Inflammatory macrophage (primary cell): Measurements from ENCODE around the gene AATK.
A peak's percentile ranks its signal among the peaks of the same experiment; 100 is the strongest.

Experiments
- DNase-seq, 2 donors: peaks; one replicate each; pipeline ENCODE4 v3.0.0-alpha.2; 2020 to 2022

Gene AATK

DNA sequence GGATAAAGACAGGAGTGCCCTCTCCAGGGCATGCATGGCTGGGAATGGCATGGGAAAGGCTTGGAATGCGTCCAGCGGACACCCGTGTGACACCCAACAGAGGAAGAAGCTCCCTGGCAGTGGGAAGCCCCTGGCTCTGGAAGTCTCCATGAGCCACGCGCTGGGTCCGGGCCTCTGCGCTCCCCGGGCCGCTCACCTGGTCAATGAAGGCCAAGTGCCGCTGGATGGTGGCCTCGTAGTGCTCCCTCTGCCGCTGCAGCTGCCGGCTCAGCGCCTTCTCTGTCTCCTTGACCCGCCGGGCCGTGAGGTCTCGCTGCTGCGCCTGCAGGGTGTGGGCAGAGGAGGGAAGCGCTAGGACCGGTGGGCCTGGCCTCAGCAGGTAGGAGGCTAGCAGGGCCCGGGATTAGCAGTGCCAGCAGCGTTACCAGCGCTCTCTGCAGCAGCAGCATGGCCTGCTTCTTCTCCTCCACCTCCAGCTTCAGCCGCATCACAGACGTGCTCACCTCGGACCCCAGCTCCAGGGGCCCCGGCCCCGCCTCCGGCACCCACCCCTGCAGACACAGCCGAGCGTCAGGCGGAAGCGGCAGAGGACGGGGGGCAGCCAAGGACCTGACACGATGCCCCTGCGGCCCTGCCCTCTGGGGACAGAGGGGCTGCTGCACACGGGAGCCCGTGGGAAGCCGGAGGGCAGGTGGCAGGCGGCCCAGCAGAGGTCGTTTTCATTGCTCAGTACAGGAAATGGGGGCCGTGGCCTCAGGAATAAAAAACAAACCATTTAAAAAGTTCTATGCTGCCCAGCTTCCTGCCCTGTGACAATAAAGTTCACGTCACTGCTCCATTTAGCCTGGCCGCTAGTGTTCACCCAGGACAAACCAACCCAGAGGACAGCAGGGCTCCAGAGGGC is 30.7 kb upstream of the AATK start:
- no peak for DNase-seq

DNA sequence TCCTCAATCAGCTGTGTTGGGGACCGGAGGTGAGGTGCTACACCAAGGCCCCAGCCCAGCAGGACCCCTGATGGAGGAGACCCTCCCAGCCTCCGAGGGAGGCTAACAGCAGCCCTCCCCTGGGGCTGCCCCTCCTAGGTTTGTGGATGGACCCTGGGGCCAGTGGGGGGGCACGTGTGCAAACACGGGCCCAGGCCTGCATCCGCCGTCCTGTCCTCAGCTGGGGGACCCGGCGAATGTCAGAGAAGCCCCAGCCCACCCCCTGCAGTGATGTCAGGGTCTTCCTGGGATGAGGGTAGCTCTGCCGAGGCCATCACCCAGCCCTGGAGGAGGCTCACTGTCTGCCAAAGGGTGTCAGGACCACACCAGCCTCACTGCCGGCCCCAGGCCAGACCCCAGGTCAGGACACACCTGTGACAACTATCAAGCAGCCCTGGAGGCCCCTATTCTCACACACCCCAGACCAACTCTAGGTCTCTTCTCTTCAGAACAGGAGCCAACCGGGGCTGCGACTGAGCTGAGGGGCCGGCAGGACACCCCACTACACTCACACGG is 30.0 kb upstream of the AATK start:
- DNase-seq, result no peak

DNA sequence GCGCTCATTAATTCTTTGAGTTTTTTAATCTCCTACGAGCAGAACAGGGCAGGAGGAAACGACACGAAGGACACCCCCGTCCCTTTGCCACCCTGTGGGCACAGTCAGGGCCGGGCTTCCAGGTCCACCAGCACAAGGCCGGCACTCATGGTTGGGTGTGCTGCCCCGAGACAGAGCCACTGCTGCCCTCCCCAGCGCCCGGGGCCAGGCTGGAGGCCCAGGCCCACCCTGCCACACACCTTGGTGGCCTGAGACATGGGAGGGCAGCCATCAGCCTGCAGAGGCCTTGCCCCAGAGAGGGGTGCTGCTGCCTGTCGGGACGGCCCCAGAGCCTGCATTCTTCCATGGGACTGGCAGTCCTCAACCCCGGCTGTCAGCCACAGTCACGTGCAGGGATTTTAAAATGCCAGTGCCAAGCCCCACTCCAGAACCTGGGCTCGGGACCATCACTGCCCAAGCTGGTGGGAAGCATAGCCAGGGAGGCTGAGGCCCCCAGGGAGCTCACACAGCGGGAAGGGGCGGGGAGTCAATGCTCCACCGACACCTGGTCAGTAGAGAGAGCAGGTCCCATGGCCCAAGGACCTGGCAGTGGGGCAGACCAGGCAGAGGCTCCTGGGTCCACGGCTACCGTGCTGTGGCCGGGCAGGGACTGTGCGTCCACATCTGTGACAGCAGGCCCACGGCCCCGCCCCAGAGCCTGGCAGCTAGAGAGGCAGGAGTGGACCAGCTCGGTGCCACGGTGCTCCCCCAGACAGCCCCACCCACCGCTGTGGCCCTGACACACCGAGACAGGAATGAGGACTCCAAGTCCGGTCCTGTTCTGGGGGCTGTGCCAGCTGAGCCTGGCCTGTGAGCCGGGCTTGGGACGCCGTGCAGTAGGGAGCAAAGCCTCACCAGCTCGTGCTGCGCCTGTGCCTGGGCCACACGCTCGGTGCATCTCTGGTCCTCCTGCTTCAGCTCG is 29.2 kb upstream of the AATK start:
- DNase-seq, result no peak

DNA sequence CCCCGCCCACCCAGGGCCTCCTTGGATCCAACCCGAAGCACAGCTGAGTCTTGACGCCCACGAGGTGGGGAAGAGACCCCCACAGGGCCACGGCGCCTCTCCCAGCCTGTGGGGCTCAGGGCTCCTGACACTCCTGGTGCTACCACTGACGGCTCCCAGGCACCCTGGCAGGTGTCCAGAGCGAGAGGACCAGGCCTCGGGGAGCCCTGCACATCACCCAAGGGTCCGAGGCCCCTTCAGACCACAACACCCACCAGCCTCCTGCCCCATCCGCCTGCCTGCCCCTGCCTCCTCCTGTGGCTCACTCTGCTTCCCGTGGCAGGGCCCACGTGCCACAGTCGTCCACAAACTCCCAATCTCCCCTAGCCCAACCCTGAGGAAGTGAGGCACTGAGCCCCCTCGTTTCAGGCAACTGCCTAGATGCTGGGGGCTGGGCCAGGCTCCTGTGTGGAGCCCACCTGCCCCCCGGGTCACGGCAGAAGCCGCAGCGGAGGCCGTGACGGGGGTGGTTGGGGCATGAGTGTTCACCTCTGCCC is 28.3 kb upstream of the AATK start:
- DNase-seq, result no peak

DNA sequence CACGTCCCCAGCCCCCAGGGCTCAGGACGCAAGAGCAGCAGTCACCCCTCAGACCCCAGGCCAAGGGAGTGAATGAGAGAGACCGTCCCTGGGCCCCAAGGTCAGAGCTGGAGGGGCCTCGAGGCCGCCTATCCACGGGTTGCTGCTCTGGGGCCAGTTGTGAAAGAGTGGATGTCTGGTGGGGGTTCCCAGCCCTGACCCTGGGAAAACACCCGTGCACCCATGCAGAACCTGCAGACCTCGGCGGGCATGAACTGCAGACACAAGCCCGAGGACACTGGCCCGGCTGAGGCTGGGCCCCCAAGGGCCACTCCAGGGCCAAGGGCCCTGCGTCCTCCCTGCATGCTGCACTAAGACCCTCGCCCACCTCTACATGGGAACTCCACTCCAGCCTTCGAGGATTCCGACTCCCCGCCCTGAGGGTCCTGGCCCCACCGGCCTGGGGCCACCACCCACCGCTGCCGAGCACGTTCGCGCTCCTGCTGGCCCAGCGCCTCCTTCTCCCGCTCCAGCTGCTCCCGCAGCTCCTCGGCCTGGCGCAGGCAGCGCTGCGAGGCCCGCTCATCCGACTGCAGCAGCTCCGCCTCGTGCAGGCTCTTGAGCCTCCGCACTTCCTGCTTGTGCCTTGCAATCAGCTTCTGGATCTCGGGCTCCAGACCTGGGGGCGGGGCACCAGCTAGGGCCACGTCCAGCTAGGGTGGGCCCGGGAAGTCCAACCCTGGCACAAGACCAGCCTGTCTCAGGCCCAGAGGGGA is 27.6 kb upstream of the AATK start:
- no peak for DNase-seq

DNA sequence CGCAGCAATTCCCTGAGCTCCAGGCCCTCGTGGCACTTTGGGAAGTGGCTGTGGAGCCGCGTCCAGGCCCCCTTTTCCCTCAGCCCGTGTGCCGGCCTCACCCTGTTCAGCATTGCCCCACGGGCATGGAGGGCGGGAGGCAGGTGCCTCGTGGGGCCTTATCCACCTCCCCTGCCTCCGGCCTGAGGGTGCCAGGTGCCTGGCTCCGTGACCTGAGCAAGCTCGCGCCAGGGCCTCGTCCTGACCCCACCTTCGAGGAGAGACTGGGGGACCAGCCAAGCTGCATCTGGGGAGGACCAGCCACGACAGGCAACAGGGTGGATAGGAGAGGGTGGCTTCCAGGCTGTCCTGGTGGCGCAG is 27.0 kb upstream of the AATK start:
- no peak for DNase-seq

DNA sequence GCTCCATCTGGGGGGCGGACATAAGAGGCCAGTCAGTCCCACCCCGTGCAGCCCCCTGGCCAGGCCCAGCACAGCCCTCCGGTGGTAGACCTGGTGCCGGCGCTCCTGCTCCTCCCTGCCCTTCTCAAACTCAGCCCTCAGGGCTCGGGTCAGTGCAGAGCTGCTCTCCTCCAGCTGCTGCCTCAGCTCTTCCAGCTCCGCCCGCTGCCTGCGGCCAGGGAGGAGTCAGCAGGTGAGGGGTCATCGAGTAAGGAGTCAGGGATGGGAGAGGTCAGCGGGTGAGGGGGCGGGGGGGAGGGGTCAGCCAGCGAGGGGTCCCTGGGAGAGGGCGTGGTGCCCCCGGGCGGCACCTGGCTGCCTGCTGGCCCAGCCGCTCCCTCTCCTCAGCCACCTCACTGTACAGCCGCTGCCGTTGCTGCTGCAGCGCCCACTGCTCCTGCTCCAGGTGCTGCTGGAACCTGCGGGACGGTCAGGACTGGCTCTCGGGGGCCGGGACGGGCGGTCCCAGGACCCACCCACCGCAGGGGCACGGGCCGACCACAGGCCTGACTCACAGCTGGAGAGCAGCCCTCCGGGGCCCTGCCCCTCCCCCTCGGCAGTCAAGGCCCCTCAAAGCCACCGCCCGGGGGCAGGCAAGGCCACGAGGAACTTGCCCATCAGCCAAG is 26.5 kb upstream of the AATK start:
- DNase-seq, result no peak

DNA sequence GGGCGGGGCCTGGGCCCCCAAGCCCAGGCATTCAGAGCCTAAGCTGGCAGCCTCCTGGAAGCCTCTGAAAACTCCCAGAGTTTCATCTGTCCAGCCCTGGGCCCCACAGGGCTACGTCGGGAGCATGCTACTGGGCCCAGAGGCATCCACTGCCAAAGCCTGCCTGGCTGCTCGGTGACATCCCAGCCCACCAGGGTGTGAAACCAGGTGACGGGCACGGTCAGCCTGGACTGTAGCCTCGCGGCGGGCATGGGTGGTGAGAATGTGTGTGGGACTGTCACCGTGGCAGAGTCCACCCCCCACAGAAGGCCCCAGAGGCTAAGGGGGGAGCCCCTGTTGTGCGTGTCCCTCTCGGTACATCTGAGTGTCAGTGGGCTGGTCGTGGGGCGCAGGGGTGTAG is 25.6 kb upstream of the AATK start:
- no peak for DNase-seq

DNA sequence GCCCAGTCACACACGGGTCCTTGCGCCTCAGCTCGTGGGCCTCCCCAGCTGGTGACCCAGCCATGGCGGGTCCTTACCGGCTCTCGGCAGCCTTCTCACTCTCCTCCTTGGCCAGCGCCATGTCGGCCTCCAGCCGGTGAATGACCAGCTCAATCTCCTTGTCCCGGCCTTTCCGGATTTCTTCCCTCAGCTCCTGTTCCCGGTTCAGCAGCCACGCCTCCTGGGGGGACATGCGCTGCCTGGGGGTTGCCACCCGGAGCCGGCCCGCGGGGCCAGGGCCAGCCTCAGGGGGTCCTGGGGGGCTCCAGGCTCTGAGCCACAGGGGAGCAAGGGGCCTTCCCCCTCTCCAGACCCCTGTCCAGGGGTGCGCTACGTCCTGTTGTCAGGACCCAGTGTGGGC is 25.1 kb upstream of the AATK start:
- no peak for DNase-seq

DNA sequence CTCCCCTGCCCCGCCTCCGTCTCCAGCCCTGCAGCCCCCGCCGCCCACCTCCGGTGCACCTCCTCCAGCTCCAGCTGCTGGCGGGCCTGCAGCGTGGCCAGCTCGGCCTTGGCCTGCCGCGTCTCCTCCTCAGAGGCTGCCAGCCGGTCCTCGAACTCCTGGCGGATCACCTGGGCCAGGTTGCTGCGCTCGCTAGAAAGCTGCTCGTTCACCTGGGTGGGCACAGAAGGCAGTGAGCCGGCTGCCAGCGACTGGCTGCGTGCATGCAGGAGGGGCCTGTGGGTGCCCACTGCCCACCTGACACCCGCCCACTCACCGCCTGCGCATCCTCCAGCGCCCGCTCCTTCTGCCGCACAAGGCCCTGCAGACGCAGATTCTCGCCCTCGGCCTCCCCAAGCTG is 24.6 kb upstream of the AATK start:
- DNase-seq, result no peak

DNA sequence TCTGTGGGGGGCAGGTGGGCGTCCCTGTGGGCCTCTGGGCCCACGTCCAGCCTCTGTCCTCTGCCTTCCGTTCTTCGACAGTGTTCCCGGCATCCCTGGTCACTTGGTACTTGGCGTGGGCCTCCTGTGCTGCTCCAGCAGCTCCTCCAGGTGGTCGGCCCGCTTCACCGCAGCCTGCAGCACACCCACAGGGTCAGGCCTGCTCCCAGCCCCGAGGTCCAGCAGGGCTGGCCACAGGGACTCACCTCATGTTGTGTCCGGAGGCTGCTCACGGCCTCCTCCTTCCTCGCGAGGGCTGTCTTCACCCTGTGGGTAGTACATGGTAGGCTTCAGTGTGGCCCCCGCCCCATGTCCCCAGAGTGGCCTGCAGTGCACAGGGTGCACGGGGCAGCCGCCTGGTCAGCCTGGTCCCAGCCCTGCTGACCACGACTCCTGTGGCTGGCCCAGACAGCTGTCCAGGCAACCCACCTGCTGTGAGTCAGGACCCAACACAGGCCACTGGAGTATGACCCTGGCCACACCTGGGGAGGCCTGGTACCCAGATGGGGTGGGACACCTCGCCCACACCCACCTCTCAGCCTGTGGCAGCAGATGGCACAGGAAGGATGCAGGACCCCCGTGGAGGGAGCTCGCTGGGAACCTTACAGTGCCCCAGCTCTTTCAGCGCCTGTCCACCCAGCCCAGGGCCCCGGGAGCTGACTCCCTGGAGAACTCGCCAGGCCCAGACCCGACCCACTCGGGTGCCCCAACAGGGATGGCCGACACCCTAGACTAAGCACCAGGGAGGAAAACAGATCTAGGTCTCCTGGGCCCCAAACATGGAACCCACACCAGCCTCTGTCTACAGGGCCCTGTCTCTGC is 23.9 kb upstream of the AATK start:
- peak in 1 of 2 donors; percentile 12 for DNase-seq

DNA sequence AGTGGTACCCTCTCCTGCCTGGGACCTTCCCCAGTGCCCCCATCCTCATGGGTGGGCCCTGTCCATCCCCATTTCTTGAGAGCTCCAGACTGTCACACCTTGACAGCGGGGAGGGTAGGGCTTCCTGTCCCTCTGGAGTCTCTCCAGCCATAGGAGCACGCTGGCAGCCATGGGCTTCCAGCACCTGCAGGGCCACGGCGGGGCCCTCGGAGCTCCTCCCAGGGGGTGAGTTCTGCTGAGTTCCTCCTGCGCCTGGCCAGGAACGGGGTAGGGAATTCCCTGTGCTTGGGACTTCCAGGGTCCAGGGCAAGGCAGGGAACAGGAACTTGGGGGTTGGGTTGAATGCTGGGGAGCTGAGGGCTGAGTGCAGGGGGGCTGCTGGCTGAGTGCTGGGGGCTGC is 23.0 kb upstream of the AATK start:
- DNase-seq, result no peak

DNA sequence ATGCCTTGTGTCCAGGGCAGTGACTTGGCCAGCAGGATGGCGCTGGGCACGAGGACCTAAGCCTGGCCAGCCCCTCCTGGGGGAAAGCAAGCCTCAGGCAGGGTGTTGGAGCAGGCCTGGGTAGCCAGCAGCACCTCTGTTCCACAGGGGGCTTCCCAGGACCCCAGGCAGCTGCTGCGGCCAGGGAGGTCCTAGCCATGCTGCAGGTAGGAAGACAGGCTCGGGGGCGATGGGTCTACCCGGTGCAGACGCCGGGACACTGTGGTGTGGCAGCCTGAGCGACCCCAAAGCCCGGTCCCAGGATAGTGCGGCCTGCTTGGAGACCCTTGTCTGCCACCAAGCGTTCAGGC is 22.4 kb upstream of the AATK start:
- no peak for DNase-seq

DNA sequence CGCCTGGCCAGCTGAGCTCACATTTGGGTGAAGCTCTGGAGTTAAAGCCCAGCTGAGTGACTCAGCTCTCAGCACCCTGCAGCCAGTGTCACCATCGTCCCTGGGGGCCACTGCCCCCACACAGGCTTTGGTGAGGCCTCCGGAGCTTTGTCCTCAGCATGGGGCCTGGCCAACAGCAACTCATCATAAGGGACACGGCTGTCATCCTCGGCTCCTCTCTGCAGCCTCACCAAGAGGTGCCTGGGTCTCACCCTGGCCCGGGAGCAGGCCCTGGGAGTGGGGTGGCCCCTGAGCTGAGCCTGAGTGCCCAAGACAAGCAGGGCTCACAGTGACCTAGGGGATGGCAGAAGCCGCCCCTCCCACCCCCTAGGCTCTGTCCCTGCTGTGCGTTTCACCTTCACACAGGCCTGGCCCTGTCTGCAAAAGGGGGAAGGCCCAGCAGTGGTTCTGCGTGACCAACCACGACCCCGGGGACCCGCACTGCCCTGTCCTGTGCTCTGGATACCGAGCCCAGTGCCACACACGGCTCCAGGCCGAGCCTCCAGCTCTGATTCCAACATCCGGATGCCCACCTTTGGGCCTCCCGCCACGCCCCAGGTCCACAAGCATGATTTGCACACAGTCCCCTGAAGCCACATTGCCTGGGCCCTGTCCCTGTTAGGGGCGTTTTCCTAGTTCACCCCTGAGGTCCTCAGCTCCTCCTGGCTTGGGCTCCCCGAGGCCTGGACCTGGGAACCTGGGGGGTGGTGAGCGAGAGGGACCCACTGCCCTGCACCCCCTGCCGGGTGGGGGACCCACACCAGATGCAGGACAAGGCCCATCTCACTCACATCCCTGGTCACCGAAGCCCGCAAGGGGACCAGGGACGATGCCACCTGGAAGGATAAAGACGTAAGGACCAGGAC is 21.8 kb upstream of the AATK start:
- DNase-seq, result no peak

DNA sequence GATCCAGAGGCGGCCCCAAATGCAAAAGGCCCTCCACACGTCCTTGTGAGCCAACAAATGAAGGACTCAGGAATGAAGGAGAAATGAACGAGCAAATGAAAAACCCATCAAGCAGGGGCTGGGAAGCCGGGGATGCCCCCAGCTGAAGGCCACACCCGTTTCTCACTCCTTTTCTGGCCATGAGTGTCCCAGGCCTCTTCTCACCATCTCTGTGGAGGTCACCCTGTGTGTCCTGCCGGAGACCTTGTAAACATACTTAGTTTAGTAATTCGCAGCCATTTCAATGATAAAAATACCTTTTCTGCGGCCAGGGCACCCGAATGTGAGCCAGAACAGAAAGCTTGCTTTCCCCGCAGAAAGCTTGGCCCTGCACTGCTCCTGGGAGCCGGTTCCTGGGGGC is 21.1 kb upstream of the AATK start:
- DNase-seq, result no peak

DNA sequence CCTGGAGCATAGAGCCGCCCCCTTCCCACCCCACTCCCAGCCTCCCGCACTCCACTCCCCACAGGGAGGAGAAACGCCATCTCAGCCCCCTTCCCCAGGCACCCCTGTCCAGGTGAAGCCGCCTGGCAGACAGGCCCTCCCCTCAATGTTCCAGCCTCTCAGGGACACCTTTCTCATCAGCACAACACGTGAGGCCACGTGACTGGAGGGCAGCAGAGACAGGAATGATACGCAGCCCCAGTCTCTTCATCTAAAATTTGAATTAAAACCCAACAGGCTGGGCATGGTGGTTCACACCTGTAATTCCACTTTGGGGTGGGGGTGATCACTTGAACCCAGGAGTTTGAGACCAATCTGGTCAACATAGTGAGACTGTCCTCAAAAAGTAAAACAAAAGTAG is 20.2 kb upstream of the AATK start:
- no peak for DNase-seq

DNA sequence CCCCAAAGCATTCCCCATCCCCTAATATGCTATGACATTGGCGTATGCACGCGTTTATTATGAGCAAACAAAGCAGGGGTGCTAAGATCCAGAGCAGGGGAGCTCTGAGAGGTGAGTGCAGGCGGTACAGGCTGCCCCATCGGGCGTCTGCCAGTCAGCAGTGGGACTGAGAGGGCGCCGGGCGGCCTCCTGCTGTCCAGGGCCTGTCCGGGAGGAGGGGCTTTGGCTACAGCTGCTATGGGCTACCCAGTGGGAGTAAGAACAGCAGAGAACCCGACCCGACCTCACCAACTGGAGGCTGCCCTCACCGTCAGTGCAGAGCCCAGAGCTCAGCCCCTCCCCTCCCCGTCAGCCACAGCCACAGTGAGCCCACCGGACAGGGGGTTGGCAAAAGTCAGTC is 18.5 kb upstream of the AATK start:
- no peak for DNase-seq

DNA sequence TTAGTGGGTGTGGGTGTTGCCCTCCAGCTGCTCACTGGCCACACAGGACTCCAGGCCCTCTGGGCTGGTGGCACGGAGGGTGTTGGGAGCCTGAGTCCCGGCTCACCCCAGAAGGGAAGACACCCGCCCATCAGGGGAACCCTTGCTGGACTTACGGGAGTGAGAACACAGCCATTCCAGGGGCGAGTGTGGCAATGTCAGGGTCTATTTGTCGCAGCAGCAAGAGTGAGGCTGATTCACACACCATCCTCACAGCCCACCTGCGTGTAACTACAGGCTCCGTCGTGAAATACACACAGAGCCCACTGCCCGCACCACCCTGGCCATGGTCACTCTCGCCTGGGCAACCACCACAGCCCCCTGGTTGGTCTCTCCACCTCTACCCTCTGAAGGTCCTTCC is 17.8 kb upstream of the AATK start:
- no peak for DNase-seq

DNA sequence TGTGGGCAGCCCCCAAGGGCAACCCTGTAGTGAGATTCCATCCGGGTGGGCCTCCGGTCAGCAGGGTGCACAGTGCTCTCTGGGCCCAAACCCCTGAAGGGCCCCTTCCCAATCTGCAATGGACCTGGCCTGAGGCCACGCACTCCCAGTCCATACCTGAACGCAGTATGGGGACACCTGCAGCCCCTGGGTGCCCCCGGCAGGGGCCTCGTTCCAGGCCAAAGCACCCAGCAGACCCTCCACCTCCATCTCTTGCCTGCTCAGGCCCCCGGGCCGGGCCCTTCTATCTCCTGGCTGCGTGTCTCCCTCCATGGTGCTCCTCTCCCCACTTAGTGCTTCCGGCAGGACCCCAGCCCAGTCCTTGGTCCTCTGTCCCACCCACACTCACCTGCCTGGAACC is 17.3 kb upstream of the AATK start:
- DNase-seq, result no peak

DNA sequence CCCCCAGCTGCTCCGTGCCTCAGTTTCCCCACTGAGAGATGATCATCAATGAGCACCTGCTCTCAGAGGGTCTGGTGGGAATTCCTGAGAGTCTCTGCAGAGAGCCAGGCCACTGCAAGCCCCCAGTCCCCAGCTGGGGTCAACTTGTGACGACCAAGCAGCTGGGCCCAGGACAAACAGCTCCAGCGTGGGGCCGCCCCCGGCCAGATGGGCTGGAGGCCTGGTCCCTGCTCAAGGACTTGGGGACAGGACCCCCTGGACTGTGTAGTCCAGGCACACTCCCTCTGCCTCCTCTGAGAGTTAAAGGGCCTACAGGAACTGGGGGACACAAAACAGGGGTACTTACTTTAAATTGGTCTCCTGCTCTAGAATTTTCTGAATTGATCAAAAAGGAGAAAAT is 16.6 kb upstream of the AATK start:
- DNase-seq, result no peak
